Neural progenitor cell (in vitro differentiated cells): ENCODE results near the gene ENO2. TPM values are rescaled to one million over a fixed set of nuclear protein-coding genes. Genes with fewer than 3 reads are reported as not detected.

ENCODE experiments used
- DNase-seq: peaks from one replicate; pipeline ENCODE4 v3.0.0-alpha.2; 2016; ENCODE audit warnings: low spot score
- H2AFZ ChIP-seq: fragments of 200-600 bp; sonication (generic); replicated peaks from 2 replicates; pipeline ENCODE4 v1.6.1; 2016; ENCODE audit warnings: antibody characterized with exemption
- H3F3A ChIP-seq: fragments of 200-600 bp; sonication (generic); 2 replicates; pipeline ENCODE4 v1.6.1; 2016; ENCODE audit warnings: antibody characterized with exemption, low read depth
- H3K27ac ChIP-seq: fragments of 200-600 bp; sonication (generic); 2 replicates; pipeline ENCODE4 v1.5.1; 2016; ENCODE audit warnings: mild to moderate bottlenecking
- H3K27me3 ChIP-seq: fragments of 200-600 bp; sonication (generic); 2 replicates; pipeline ENCODE4 v1.6.1; 2016; ENCODE audit warnings: mild to moderate bottlenecking, moderate library complexity
- H3K36me3 ChIP-seq: fragments of 200-600 bp; sonication (generic); 2 replicates; pipeline ENCODE4 v1.5.1; 2016
- H3K4me1 ChIP-seq: fragments of 200-600 bp; sonication (generic); 2 replicates; pipeline ENCODE4 v1.6.1; 2016; ENCODE audit warnings: mixed run types
- H3K4me2 ChIP-seq: fragments of 200-600 bp; sonication (generic); 2 replicates; pipeline ENCODE4 v1.6.1; 2016
- H3K4me3 ChIP-seq: fragments of 200-600 bp; sonication (generic); 2 replicates; pipeline ENCODE4 v1.5.1; 2016
- H3K79me2 ChIP-seq: fragments of 200-600 bp; sonication (generic); 2 replicates; pipeline ENCODE4 v1.6.1; 2016; ENCODE audit warnings: low read depth
- H3K9ac ChIP-seq: fragments of 200-600 bp; sonication (generic); 2 replicates; pipeline ENCODE4 v1.6.1; 2016
- H3K9me3 ChIP-seq: fragments of 200-600 bp; sonication (generic); 2 replicates; pipeline ENCODE4 v1.5.1; 2016; ENCODE audit warnings: low read depth
- H4K20me1 ChIP-seq: fragments of 200-600 bp; sonication (generic); 2 replicates; pipeline ENCODE4 v1.6.1; 2016; ENCODE audit warnings: low read depth
- H3K27ac Mint-ChIP-seq: 3 replicates; pipeline ENCODE4 v1.8.0; 2021; ENCODE audit warnings: mixed read lengths
- H3K27me3 Mint-ChIP-seq: 2 replicates; pipeline ENCODE4 v1.8.0; 2022; ENCODE audit warnings: low read depth, mild to moderate bottlenecking, inconsistent platforms, moderate library complexity, mixed read lengths; ENCODE audit not compliant: insufficient read depth
- H3K36me3 Mint-ChIP-seq: 3 replicates; pipeline ENCODE4 v1.8.0; 2021; ENCODE audit warnings: mixed read lengths
- H3K4me1 Mint-ChIP-seq: 3 replicates; pipeline ENCODE4 v1.8.0; 2021; ENCODE audit warnings: mixed read lengths
- H3K4me3 Mint-ChIP-seq: 3 replicates; pipeline ENCODE4 v1.8.0; 2021; ENCODE audit warnings: mild to moderate bottlenecking, moderate library complexity, mixed read lengths
- H3K9me3 Mint-ChIP-seq: 3 replicates; pipeline ENCODE4 v1.8.0; 2020; ENCODE audit warnings: mixed read lengths
- CTCF ChIP-seq: fragments of 200-600 bp; sonication (generic); IDR thresholded peaks from 2 replicates; pipeline ENCODE4 v1.5.1; 2017; ENCODE audit warnings: antibody characterized with exemption, mild to moderate bottlenecking
- EZH2 ChIP-seq: fragments of 200-600 bp; sonication (generic); IDR thresholded peaks from 2 replicates; pipeline ENCODE4 v1.6.1; 2017; ENCODE audit warnings: antibody characterized with exemption, mild to moderate bottlenecking, moderate library complexity
- EZH2phosphoT487 ChIP-seq: fragments of 200-600 bp; sonication (generic); IDR thresholded peaks from 2 replicates; pipeline ENCODE4 v1.6.1; 2017; ENCODE audit warnings: antibody characterized with exemption
- total RNA-seq: library from RNA; depleted of rRNA; stranded (reverse); fragments of >200 nt; gene quantifications from 2 replicates; pipeline ENCODE4 v1.2.3, GENCODE V29; 2015; ENCODE audit warnings: low replicate concordance

Gene ENO2
- total RNA-seq, 1 donor from 2014 or later = 82.2 TPM

GRCh38 chr12:6923851-6924250 is 9.5 kb downstream of the ENO2 start:
- peak overlapping the region; percentile 92 for H3K4me3 Mint-ChIP-seq
- no peak overlapping the region for H3K27ac ChIP-seq

GRCh38 chr12:6925239-6925539 is 10.8 kb downstream of the ENO2 start:
- Mint-ChIP-seq H3K9me3 (no peaks in the 10 kb centered on the region), H3K27me3 (peaks cover 12% of the 10 kb centered on the region), H3K36me3 (peaks cover 16% of the 10 kb centered on the region), H3K27ac (peak overlapping the region; percentile 97), H3K4me1 (peaks cover 73% of the 10 kb centered on the region), H3K4me3 (peak overlapping the region; percentile 92)
- Histone ChIP-seq H3K9me3 (no peaks in the 10 kb centered on the region), H3K9ac (no peak overlapping the region), H3K79me2 (peaks cover 38% of the 10 kb centered on the region), H4K20me1 (peaks cover 32% of the 10 kb centered on the region), H3K4me2 (peak overlapping the region; percentile 84), H3F3A (peaks cover 57% of the 10 kb centered on the region), H3K4me1 (peaks cover 39% of the 10 kb centered on the region), H3K27me3 (no peaks in the 10 kb centered on the region), H3K27ac (peak overlapping the region; percentile 87), H3K36me3 (no peaks in the 10 kb centered on the region), H3K4me3 (peak overlapping the region; percentile 38), H2AFZ (no peak overlapping the region)
- no peak for TF ChIP-seq EZH2phosphoT487
- TF ChIP-seq EZH2 = no peak
- TF ChIP-seq CTCF = no peak
- DNase-seq = peak; percentile 64

More at GRCh38 chr12:6923851-6924250, 9.5 kb downstream of the ENO2 start:
- H3K79me2 ChIP-seq = peaks cover 24% of the 10 kb centered on the region
- H3K36me3 ChIP-seq = no peaks in the 10 kb centered on the region
- no peak for DNase-seq
- no peaks in the 10 kb centered on the region for H3K27me3 ChIP-seq
- no peak overlapping the region for H3K4me3 ChIP-seq
- H3K9me3 Mint-ChIP-seq = no peaks in the 10 kb centered on the region
- H3K36me3 Mint-ChIP-seq = peaks cover 28% of the 10 kb centered on the region
- H3K9ac ChIP-seq = no peak overlapping the region
- peaks cover 19% of the 10 kb centered on the region for H4K20me1 ChIP-seq
- peak overlapping the region; percentile 97 for H3K27ac Mint-ChIP-seq
- peaks cover 11% of the 10 kb centered on the region for H3K27me3 Mint-ChIP-seq
- H3K4me2 ChIP-seq = peak overlapping the region; percentile 84
- H3K9me3 ChIP-seq = no peaks in the 10 kb centered on the region
- TF ChIP-seq CTCF = no peak
- no peak for TF ChIP-seq EZH2phosphoT487
- TF ChIP-seq EZH2 = no peak
- peaks cover 28% of the 10 kb centered on the region for H3K4me1 ChIP-seq
- H3K4me1 Mint-ChIP-seq = peaks cover 64% of the 10 kb centered on the region
- no peak overlapping the region for H2AFZ ChIP-seq
- H3F3A ChIP-seq = peaks cover 57% of the 10 kb centered on the region

GRCh38 chr12:6925540-6926279 is 11.3 kb downstream of the ENO2 start:
- peaks cover 12% of the 10 kb centered on the region for H3K27me3 Mint-ChIP-seq
- Histone ChIP-seq H3K9me3 (no peaks in the 10 kb centered on the region), H3K4me2 (peak overlapping the region; percentile 84), H3F3A (peaks cover 57% of the 10 kb centered on the region), H4K20me1 (peaks cover 37% of the 10 kb centered on the region), H2AFZ (no peak overlapping the region), H3K9ac (no peak overlapping the region), H3K79me2 (peaks cover 43% of the 10 kb centered on the region), H3K4me1 (peaks cover 40% of the 10 kb centered on the region), H3K27me3 (no peaks in the 10 kb centered on the region), H3K4me3 (peak overlapping the region; percentile 91), H3K27ac (peak overlapping the region; percentile 87), H3K36me3 (no peaks in the 10 kb centered on the region)
- no peaks in the 10 kb centered on the region for H3K9me3 Mint-ChIP-seq
- peaks cover 18% of the 10 kb centered on the region for H3K36me3 Mint-ChIP-seq
- peaks cover 75% of the 10 kb centered on the region for H3K4me1 Mint-ChIP-seq
- H3K4me3 Mint-ChIP-seq = peak overlapping the region; percentile 92
- TF ChIP-seq EZH2 (no peak), CTCF (no peak), EZH2phosphoT487 (no peak)
- peak overlapping the region; percentile 97 for H3K27ac Mint-ChIP-seq
- peak; percentile 77 for DNase-seq
